ENCODE results near the gene ZNF619. TPM values are rescaled to one million over a fixed set of nuclear protein-coding genes. Genes with fewer than 3 reads are reported as not detected.

The ZNF619 gene
- total RNA-seq (2016; rRNA removed; fragmentation: Illumina TruSeq; extraction: Trizol) (4.9 and 5.2 TPM in 2 replicates), polyA plus RNA-seq (2011; rRNA removed) (0.83 and 1.0 TPM in 2 replicates), polyA minus RNA-seq (2011; rRNA and poly(A)+ RNA removed; ENCODE audit: low replicate concordance) (4.6 and 6.5 TPM in 2 replicates), Bru-seq, nascent RNA (percentile 57 among the genes with signal in this experiment), BruChase-seq, experiment 1, labeled RNA remaining after a 6-hour chase (percentile 50 among the genes with signal in this experiment), BruChase-seq, experiment 2, labeled RNA remaining after a 2-hour chase (percentile 53 among the genes with signal in this experiment)
- total RNA-seq (2016; cell fraction: cytosol; rRNA removed; fragmentation: Illumina TruSeq; extraction: Trizol; ENCODE audit: low read depth), result 0.40 and 0.88 TPM in 2 replicates
- 4.5 and 5.1 TPM in 2 replicates for total RNA-seq (2016; cell fraction: insoluble cytoplasmic fraction; rRNA removed; fragmentation: Illumina TruSeq; extraction: Trizol)
- total RNA-seq (2016; cell fraction: membrane; rRNA removed; fragmentation: Illumina TruSeq; extraction: Trizol), result 1.6 and 1.8 TPM in 2 replicates
- total RNA-seq (2016; cell fraction: nucleus; rRNA removed; fragmentation: Illumina TruSeq; extraction: Trizol), result 4.0 and 5.1 TPM in 2 replicates
- polyA plus RNA-seq (2011; cell fraction: cytosol; rRNA removed), result 0.83 and 0.95 TPM in 2 replicates
- 1.5 and 1.9 TPM in 2 replicates for polyA plus RNA-seq (2011; cell fraction: nucleus; rRNA removed)
- polyA plus RNA-seq (2012), result 0.97 and 1.1 TPM in 2 replicates
- polyA plus RNA-seq (2016; cell fraction: cytosol; fragmentation: Illumina TruSeq; extraction: Trizol; ENCODE audit: low read depth), result 0.11 and 0.15 TPM in 2 replicates
- 2.4 TPM in 2 replicates for polyA plus RNA-seq (2016; cell fraction: insoluble cytoplasmic fraction; fragmentation: Illumina TruSeq; extraction: Trizol; ENCODE audit: low read depth)
- 0.53 and 0.58 TPM in 2 replicates for polyA plus RNA-seq (2016; cell fraction: membrane; fragmentation: Illumina TruSeq; extraction: Trizol; ENCODE audit: low read depth)
- 2.7 and 3.1 TPM in 2 replicates for polyA plus RNA-seq (2016; cell fraction: nucleus; fragmentation: Illumina TruSeq; extraction: Trizol; ENCODE audit: insufficient read depth, low read depth)
- 2.4 and 2.9 TPM in 2 replicates for polyA minus RNA-seq (2011; cell fraction: cytosol; rRNA and poly(A)+ RNA removed)
- 5.2 and 5.3 TPM in 2 replicates for polyA minus RNA-seq (2011; cell fraction: nucleus; rRNA and poly(A)+ RNA removed)
- long read RNA-seq, experiment 1, result 0 reads
- long read RNA-seq, experiment 2, result 0 reads

DNA sequence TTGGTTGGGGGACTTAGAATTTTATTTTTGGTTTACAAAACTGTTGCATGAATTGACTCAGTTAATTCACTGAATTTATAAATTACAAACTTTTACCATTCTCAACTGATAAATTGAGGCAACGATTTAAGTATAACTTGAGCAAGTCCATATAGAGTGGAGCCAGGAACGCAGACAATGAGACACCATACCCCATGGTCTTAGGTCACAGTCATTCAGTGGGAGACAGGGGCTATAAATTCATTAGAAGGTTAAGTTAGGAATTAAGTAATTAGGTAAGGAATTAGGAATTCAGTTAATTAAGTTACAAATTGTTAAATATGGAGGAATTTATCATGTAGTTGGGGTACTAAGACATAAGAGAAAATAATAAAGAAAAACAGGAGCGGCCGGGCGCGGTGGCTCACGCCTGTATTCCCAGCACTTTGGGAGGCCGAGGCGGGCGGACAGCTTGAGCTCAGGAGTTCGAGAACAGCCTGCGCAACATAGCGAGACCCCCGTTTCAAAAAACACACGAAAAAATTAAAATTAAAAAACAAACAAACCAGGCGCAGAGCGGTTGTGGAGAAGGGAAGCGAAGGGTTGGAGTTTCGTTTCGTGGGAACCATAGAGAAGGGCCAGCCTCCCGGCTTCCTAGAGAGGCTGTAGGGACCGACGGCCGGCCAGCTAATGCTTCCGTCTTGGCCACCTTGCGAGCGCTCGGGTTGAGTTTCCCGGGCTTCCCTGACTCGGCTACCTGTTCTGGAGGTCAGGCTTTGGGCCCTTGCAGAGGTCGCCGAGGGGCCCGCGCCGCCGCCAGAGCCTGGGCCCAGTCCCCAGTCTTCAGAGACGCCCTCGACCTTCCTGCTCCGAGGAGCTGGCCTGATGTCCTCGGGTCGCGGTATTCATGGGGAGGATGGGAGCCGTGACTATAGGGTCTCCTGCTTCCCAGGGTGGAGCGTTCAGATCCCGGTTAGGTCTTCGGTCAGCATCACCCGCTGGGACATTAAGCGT lies at the start of gene ZNF619:
ZNF619 (plus strand) TSS at position 645 of the 993 bp plus-strand sequence. CDS start 858 bp downstream, outside the sequence.
- BruUV-seq (replicated peaks), result TSS peak; percentile 96
- Histone ChIP-seq H3K9ac (ENCODE audit: insufficient read depth, low read depth, low read length) (peak within 1 kb of the TSS; percentile 77), H3K27me3 (ENCODE audit: control insufficient read depth in 1 of 2, insufficient read depth in 2 of 2, low read length in 2 of 2) (no peaks in the 10 kb centered on the region; a peak in 1 of 5 replicates), H3K4me1 (ENCODE audit: insufficient read depth, low read length) (peaks cover 19% of the 10 kb centered on the region), H3K36me3 (replicated peaks in 1 of 2; ENCODE audit: control insufficient read depth in 1 of 2, insufficient read depth in 2 of 2, low read length in 2 of 2) (peaks cover 0 to 8% of the 10 kb centered on the region in 2 experiments; a peak in 1 of 5 replicates), H2AFZ (ENCODE audit: low read length) (peak within 1 kb of the TSS; percentile 93), H3K9me3 (ENCODE audit: low read length) (no peaks in the 10 kb centered on the region), H4K20me1 (ENCODE audit: insufficient read depth, low read length) (no peaks in the 10 kb centered on the region), H3K4me3 (replicated peaks in 1 of 3; ENCODE audit: insufficient read depth in 1 of 3, low read depth in 2 of 3, low read length in 3 of 3) (peak within 1 kb of the TSS; percentile 95 to 96 (median 95)), H3K79me2 (ENCODE audit: insufficient read depth, low read length) (no peaks in the 10 kb centered on the region), H3K4me2 (ENCODE audit: low read depth, low read length) (peak within 1 kb of the TSS; percentile 97), H3K27ac (ENCODE audit: extremely low read length, insufficient read depth, low read length) (peak within 1 kb of the TSS; percentile 51)
- FAIRE-seq, result peak; percentile 67
- CTCF ChIA-PET (ENCODE audit: low intra/inter-chr PET ratio, low total read pairs), result no interaction called here
- POLR2A ChIA-PET, result interaction anchor here (0.8 to 3.4 kb wide), 11 partner anchors 11 to 49 kb away, joined by 3 to 54 read pairs (median 5); partner anchors contain the start of genes RPL14 and ZNF620
- intact Hi-C loops (cut with micrococcal nuclease; ENCODE audit: unreplicated experiment) (loop anchor here (1.0 kb wide), 1 partner anchor 29 kb away; no protein-coding TSS in a partner anchor), in situ Hi-C loops (cut with HindIII; ENCODE audit: extremely low pct_ligation_motif_present, low pct_unique_long_range_greater_than_20kb) (no loop called here)
- peak; percentile 92 for ATAC-seq
- 9% methylated on average over 24 of the region's 48 CpGs for WGBS (ENCODE audit: low lambda C conversion rate)
- DNase-seq (ENCODE audit: low spot score), result peak; percentile 59
- TF ChIP-seq SOX5 (CRISPR knock-in tag; IDR thresholded peaks at IDR 0.05; ENCODE audit: borderline replicate concordance), result no peak
- TF ChIP-seq RBAK (CRISPR knock-in tag; IDR thresholded peaks at IDR 0.05), result no peak
- TF ChIP-seq THAP11 (CRISPR knock-in tag; IDR thresholded peaks at IDR 0.05), result peak; percentile 55
- no peak for TF ChIP-seq ZNF616 (CRISPR knock-in tag; IDR thresholded peaks at IDR 0.05; ENCODE audit: low read depth)
- TF ChIP-seq HOXA5 (CRISPR knock-in tag; IDR thresholded peaks at IDR 0.05), result peak; percentile 71; the same call in 1 of the 2 replicates
- TF ChIP-seq RBFOX2 (IDR thresholded peaks at IDR 0.05; ENCODE audit: low read depth, low read length), result peak; percentile 78
- TF ChIP-seq ZBTB42 (CRISPR knock-in tag; IDR thresholded peaks at IDR 0.05), result 0 out of 2 replicates have a peak, but pooled peaks have one; percentile 31
- TF ChIP-seq ZNF205 (CRISPR knock-in tag; IDR thresholded peaks at IDR 0.05), result 0 out of 2 replicates have a peak, but pooled peaks have one; percentile 35
- peak; percentile 53; the same call in 1 of the 2 replicates for TF ChIP-seq ZMYM2 (CRISPR knock-in tag; IDR thresholded peaks at IDR 0.05)
- no peak for TF ChIP-seq SIN3A (IDR thresholded peaks at IDR 0.05; ENCODE audit: borderline replicate concordance, low read depth, low read length)
- TF ChIP-seq ZNF350 (CRISPR knock-in tag; IDR thresholded peaks at IDR 0.05; ENCODE audit: borderline replicate concordance, low read depth), result 0 out of 2 replicates have a peak, but pooled peaks have one; percentile 59
- TF ChIP-seq ZNF256 (CRISPR knock-in tag; conservative IDR thresholded peaks at IDR 0.05), result no peak
- peak; percentile 15; the same call in 1 of the 2 replicates for TF ChIP-seq ZNF263 (CRISPR knock-in tag; IDR thresholded peaks at IDR 0.05)
- TF ChIP-seq MAFF (IDR thresholded peaks at IDR 0.05; ENCODE audit: low read depth, low read length), result no peak
- 0 out of 2 replicates have a peak, but pooled peaks have one; percentile 29 for TF ChIP-seq RFXAP (CRISPR knock-in tag; IDR thresholded peaks at IDR 0.05; ENCODE audit: borderline replicate concordance)
- TF ChIP-seq ZSCAN22 (CRISPR knock-in tag; IDR thresholded peaks at IDR 0.05), result no peak
- TF ChIP-seq REXO4 (CRISPR knock-in tag; IDR thresholded peaks at IDR 0.05; ENCODE audit: borderline replicate concordance), result no peak
- TF ChIP-seq ZNF598 (CRISPR knock-in tag; IDR thresholded peaks at IDR 0.05; ENCODE audit: borderline replicate concordance), result peak; percentile 59; the same call in 1 of the 2 replicates
- TF ChIP-seq FOXK1 (CRISPR knock-in tag; IDR thresholded peaks at IDR 0.05; ENCODE audit: borderline replicate concordance, low read depth), result 0 out of 2 replicates have a peak, but pooled peaks have one; percentile 21
- TF ChIP-seq YY1 (IDR thresholded peaks at IDR 0.05; ENCODE audit: insufficient read depth, insufficient replicate concordance, low read depth, low read length), result peak; percentile 17

All from HepG2 (cell line).